ENCODE data around the gene ZNF423.

DNA sequence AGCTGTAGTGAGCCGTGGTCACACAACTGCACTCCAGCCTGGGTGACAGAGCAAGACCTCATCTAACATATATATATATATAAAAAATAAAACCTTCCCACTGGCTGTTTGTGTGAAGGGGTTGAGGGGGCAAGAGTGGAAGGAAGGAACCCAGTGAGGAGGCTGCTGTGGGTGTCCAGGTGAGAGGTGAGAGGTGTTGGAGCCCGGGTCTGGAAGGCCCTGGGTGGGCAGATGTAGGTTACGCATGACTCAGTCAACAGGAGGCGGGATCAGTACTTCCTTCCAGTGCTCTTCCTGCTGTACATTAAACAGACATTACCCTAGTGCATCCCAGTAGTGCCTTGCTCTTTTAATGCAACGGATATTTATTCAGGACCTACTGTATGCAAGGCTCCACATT lies 47.0 kb upstream of the ZNF423 start:
- TF ChIP-seq ZNF274 (IDR thresholded peaks at IDR 0.05; ENCODE audit: low read depth, low read length), result no peak
- TF ChIP-seq YY1 (IDR thresholded peaks at IDR 0.05; ENCODE audit: insufficient read depth, insufficient read length), result no peak
